Vagina (tissue), 2 donors: ENCODE measurements around the gene CRTC3. TPM values are rescaled to one million over a fixed set of nuclear protein-coding genes. Genes with fewer than 3 reads are reported as not detected.

Source experiments
- DNase-seq, 2 donors: peaks; one replicate each; pipeline ENCODE4 v3.0.0-alpha.2; 2017; ENCODE audit errors: extremely low spot score in 2 of 2
- H3K27ac ChIP-seq: fragments of 200-600 bp; sonication (generic); one replicate; pipeline ENCODE4 v1.5.1; 2019
- H3K27me3 ChIP-seq: fragments of 200-600 bp; sonication (generic); one replicate; pipeline ENCODE4 v1.5.1; 2019
- H3K36me3 ChIP-seq, 2 donors: fragments of 200-600 bp; sonication (generic); one replicate each; pipeline ENCODE4 v1.5.1; 2017 to 2019
- H3K4me1 ChIP-seq: fragments of 200-600 bp; sonication (generic); one replicate; pipeline ENCODE4 v1.5.1; 2019
- H3K4me3 ChIP-seq, 2 donors: fragments of 200-600 bp; sonication (generic); 1 replicate in 1 of 2; 2 replicates in 1 of 2; pipeline ENCODE4 v1.5.1; 2016 to 2019
- H3K9me3 ChIP-seq: fragments of 200-600 bp; sonication (generic); one replicate; pipeline ENCODE4 v1.5.1; 2019
- POLR2A ChIP-seq, 2 donors: fragments of 450-650 bp; IDR thresholded peaks; one replicate each; pipeline ENCODE4 v1.6.1; 2017; ENCODE audit warnings: antibody characterized with exemption in 2 of 2, mild to moderate bottlenecking in 2 of 2, moderate library complexity in 2 of 2
- POLR2AphosphoS5 ChIP-seq, 2 donors: sonication (generic); formaldehyde crosslinking; IDR thresholded peaks; one replicate each; pipeline ENCODE4 v1.9.0; 2017; ENCODE audit warnings: antibody characterized with exemption in 2 of 2, mild to moderate bottlenecking in 2 of 2, low read depth in 1 of 2; ENCODE audit not compliant: insufficient read depth in 1 of 2
- intact Hi-C: fragments of 100-400 bp; cut with DNase I; formaldehyde crosslinking; loops from one replicate; pipeline ENCODE4 v1.15.1; 2023
- total RNA-seq: library from RNA; depleted of rRNA; stranded (reverse); fragments of >200 nt; gene quantifications from one replicate; pipeline ENCODE4 v1.2.3, GENCODE V29; 2016
- TF ChIP-seq, protein P1 (sequence below), 3 experiments: fragments of 450-650 bp in 2 of 3; fragments of 200-600 bp in 1 of 3; sonication (generic) in 1 of 3; IDR thresholded peaks; one replicate each; pipeline ENCODE4 v1.5.1; 2017 to 2019; ENCODE audit warnings: antibody characterized with exemption in 3 of 3, mild to moderate bottlenecking in 2 of 3, moderate library complexity in 2 of 3

The CRTC3 gene
- total RNA-seq, 1 donor from 2014 or later: 43.5 TPM

- H3K36me3 ChIP-seq: peaks cover 0 to 64% of the 10 kb centered on the region in 2 donors
- DNase-seq: no peak
- no peak overlapping the region for H3K4me3 ChIP-seq
- H3K27me3 ChIP-seq: no peaks in the 10 kb centered on the region
- peaks cover 11% of the 10 kb centered on the region for H3K4me1 ChIP-seq
- intact Hi-C loops: loop anchor here (5.0 kb wide), 1 partner anchor 161 kb away; no protein-coding TSS in a partner anchor
- H3K9me3 ChIP-seq: no peaks in the 10 kb centered on the region
- no peak for TF ChIP-seq POLR2AphosphoS5 (IDR thresholded peaks at IDR 0.05; ENCODE audit: insufficient read depth in 1 of 2, low read depth in 1 of 2)
- TF ChIP-seq, protein P1, sequence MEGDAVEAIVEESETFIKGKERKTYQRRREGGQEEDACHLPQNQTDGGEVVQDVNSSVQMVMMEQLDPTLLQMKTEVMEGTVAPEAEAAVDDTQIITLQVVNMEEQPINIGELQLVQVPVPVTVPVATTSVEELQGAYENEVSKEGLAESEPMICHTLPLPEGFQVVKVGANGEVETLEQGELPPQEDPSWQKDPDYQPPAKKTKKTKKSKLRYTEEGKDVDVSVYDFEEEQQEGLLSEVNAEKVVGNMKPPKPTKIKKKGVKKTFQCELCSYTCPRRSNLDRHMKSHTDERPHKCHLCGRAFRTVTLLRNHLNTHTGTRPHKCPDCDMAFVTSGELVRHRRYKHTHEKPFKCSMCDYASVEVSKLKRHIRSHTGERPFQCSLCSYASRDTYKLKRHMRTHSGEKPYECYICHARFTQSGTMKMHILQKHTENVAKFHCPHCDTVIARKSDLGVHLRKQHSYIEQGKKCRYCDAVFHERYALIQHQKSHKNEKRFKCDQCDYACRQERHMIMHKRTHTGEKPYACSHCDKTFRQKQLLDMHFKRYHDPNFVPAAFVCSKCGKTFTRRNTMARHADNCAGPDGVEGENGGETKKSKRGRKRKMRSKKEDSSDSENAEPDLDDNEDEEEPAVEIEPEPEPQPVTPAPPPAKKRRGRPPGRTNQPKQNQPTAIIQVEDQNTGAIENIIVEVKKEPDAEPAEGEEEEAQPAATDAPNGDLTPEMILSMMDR (IDR thresholded peaks at IDR 0.05): no peak
- no peak for TF ChIP-seq POLR2A (IDR thresholded peaks at IDR 0.05)
- no peak overlapping the region for H3K27ac ChIP-seq
Observed at GRCh38 chr15:90483637-90484036, 46.1 kb upstream of the CRTC3 start.

- H3K4me1 ChIP-seq: peaks cover 6% of the 10 kb centered on the region
- no peak for DNase-seq
- intact Hi-C loops: no loop called here
- peaks cover 3 to 90% of the 10 kb centered on the region in 2 donors for H3K36me3 ChIP-seq
- H3K27me3 ChIP-seq: no peaks in the 10 kb centered on the region
- H3K27ac ChIP-seq: no peak overlapping the region
- no peaks in the 10 kb centered on the region for H3K9me3 ChIP-seq
- H3K4me3 ChIP-seq: no peak overlapping the region
- TF ChIP-seq POLR2AphosphoS5 (IDR thresholded peaks at IDR 0.05; ENCODE audit: insufficient read depth in 1 of 2, low read depth in 1 of 2) (no peak), POLR2A (IDR thresholded peaks at IDR 0.05) (no peak)
- TF ChIP-seq, protein P1 (IDR thresholded peaks at IDR 0.05): no peak
Observed at GRCh38 chr15:90487186-90487585, 42.5 kb upstream of the CRTC3 start.

GRCh38 chr15:90489514-90489913 is 40.2 kb upstream of the CRTC3 start:
- H3K27ac ChIP-seq: no peak overlapping the region
- no peak for DNase-seq
- H3K4me3 ChIP-seq: no peak overlapping the region
- no peaks in the 10 kb centered on the region for H3K27me3 ChIP-seq
- peaks cover 4 to 93% of the 10 kb centered on the region in 2 donors for H3K36me3 ChIP-seq
- H3K4me1 ChIP-seq: no peaks in the 10 kb centered on the region
- intact Hi-C loops: no loop called here
- TF ChIP-seq POLR2A (IDR thresholded peaks at IDR 0.05) (no peak), POLR2AphosphoS5 (IDR thresholded peaks at IDR 0.05; ENCODE audit: insufficient read depth in 1 of 2, low read depth in 1 of 2) (no peak)
- TF ChIP-seq, protein P1 (IDR thresholded peaks at IDR 0.05): no peak
- no peaks in the 10 kb centered on the region for H3K9me3 ChIP-seq

- DNase-seq: no peak
- H3K4me3 ChIP-seq: no peak overlapping the region
- no peak overlapping the region for H3K27ac ChIP-seq
- intact Hi-C loops: no loop called here
- no peaks in the 10 kb centered on the region for H3K27me3 ChIP-seq
- peaks cover 4 to 91% of the 10 kb centered on the region in 2 donors for H3K36me3 ChIP-seq
- no peaks in the 10 kb centered on the region for H3K9me3 ChIP-seq
- H3K4me1 ChIP-seq: no peaks in the 10 kb centered on the region
- TF ChIP-seq POLR2AphosphoS5 (IDR thresholded peaks at IDR 0.05; ENCODE audit: insufficient read depth in 1 of 2, low read depth in 1 of 2) (no peak), POLR2A (IDR thresholded peaks at IDR 0.05) (no peak)
- TF ChIP-seq, protein P1 (IDR thresholded peaks at IDR 0.05): no peak
Observed at GRCh38 chr15:90489944-90490343, 39.8 kb upstream of the CRTC3 start.

DNA sequence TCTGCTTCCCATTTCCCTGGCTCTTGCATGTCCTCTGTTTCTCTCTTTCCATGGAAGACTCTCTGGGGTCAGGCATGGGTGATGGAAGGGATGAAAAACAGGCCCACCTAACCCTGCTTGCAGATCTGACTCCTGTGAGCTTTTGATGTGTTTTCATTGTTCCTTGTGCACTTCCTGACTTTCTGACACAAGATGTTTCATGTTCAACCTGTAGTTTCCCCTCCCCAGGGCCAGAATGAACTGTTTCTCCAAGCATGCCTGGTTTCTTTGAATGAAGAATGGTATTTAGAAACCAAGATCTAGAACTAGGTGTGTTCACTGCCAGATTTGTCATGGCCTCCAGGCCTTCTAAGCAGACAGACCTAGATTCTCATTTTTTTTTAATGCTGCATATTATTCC is 36.1 kb upstream of the CRTC3 start:
- H3K4me3 ChIP-seq: no peak overlapping the region
- no peaks in the 10 kb centered on the region for H3K9me3 ChIP-seq
- H3K4me1 ChIP-seq: no peaks in the 10 kb centered on the region
- no peak for TF ChIP-seq POLR2A (IDR thresholded peaks at IDR 0.05)
- TF ChIP-seq, protein P1 (IDR thresholded peaks at IDR 0.05): no peak
- TF ChIP-seq POLR2AphosphoS5 (IDR thresholded peaks at IDR 0.05; ENCODE audit: insufficient read depth in 1 of 2, low read depth in 1 of 2): no peak
- no peaks in the 10 kb centered on the region for H3K27me3 ChIP-seq
- intact Hi-C loops: no loop called here
- H3K36me3 ChIP-seq: peaks cover 4 to 86% of the 10 kb centered on the region in 2 donors
- no peak for DNase-seq
- H3K27ac ChIP-seq: no peak overlapping the region
